Right lobe of liver (tissue), 4 donors: ENCODE measurements around the gene CEP192.

ENCODE experiments used
- CTCF ChIP-seq, 4 donors: fragments of 200-600 bp in 3 of 4; fragments of 450-650 bp in 1 of 4; IDR thresholded peaks; one replicate each; pipeline versions ENCODE4 v1.5.1 to v1.8.0; 2016 to 2022; ENCODE audit warnings: antibody characterized with exemption in 4 of 4, mild to moderate bottlenecking in 2 of 4
- POLR2A ChIP-seq: fragments of 450-650 bp; IDR thresholded peaks from one replicate; pipeline ENCODE4 v1.6.1; 2017; ENCODE audit warnings: antibody characterized with exemption, mild to moderate bottlenecking
- donor health status: DM: no; HTN: no; CAD: no.
- donor health status: DM: no; HTN: no; CAD: no.
- donor health status: DM: no; HTN: yes; CAD: no.

DNA sequence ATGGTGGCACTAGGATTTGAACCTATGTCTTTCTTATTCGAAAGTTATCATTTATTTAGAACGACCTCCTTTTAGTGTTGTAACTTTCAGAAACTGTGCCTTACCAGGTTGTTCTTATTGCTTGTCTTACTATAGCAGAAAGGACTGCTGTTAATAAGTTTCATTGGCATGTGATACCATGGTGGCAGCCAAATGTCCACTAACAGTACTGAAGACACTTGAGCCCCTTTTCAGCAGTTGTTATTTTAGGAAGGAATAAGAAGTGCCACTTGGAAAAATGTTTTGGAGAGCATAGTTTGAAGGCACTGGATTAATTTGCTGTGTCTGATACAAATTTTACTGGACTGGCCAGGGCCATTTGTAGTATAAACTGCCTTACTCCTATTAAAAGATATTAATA, 37.7 kb downstream of the CEP192 start:
- TF ChIP-seq CTCF (IDR thresholded peaks at IDR 0.05) = no peak
- TF ChIP-seq POLR2A = no peak
